ENCODE data around the gene PRMT5.

The PRMT5 gene

GRCh38 chr14:22896356-22896755 is 32.8 kb downstream of the PRMT5 start:
- no peak for DNase-seq

- no peak for DNase-seq
These were observed 33.8 kb downstream of the PRMT5 start for GRCh38 chr14:22895402-22895801.

GRCh38 chr14:22893706-22894105 is 35.5 kb downstream of the PRMT5 start:
- no peak for DNase-seq

- DNase-seq = no peak
These were observed 36.7 kb downstream of the PRMT5 start for GRCh38 chr14:22892488-22892887.

- no peak for DNase-seq
These were observed 38.8 kb downstream of the PRMT5 start for GRCh38 chr14:22890416-22890815.

- peak; percentile 38 for DNase-seq
These were observed 40.5 kb downstream of the PRMT5 start for GRCh38 chr14:22888662-22889061.

GRCh38 chr14:22887990-22888378 is 41.2 kb downstream of the PRMT5 start:
- DNase-seq = no peak

- DNase-seq = peak; percentile 76
These were observed 41.8 kb downstream of the PRMT5 start for GRCh38 chr14:22887260-22887989.

- DNase-seq = peak; percentile 87
These were observed 42.5 kb downstream of the PRMT5 start for GRCh38 chr14:22886500-22887259.

- DNase-seq = no peak
These were observed 43.2 kb downstream of the PRMT5 start for GRCh38 chr14:22885975-22886374.

- DNase-seq = no peak
These were observed 44.2 kb downstream of the PRMT5 start for GRCh38 chr14:22884738-22885523.

- DNase-seq = no peak
These were observed 45.0 kb downstream of the PRMT5 start for GRCh38 chr14:22884076-22884737.

GRCh38 chr14:22883173-22883976 is 45.8 kb downstream of the PRMT5 start, which contains the start of gene REM2:
Gene REM2, plus strand, starts transcription at chr14:22883222. Its CDS starts 66 bp downstream, at chr14:22883288.
- DNase-seq = no peak

- DNase-seq = peak; percentile 61
These were observed 46.5 kb downstream of the PRMT5 start for GRCh38 chr14:22882529-22883172.

- DNase-seq = no peak
These were observed 47.1 kb downstream of the PRMT5 start for GRCh38 chr14:22882064-22882463.

GRCh38 chr14:22878271-22879246 is 50.6 kb downstream of the PRMT5 start:
- DNase-seq = no peak

GRCh38 chr14:22877000-22877501 is 52.1 kb downstream of the PRMT5 start:
- DNase-seq = no peak

GRCh38 chr14:22875748-22876319 is 53.3 kb downstream of the PRMT5 start:
- no peak for DNase-seq

- DNase-seq = no peak
These were observed 54.0 kb downstream of the PRMT5 start for GRCh38 chr14:22875003-22875747.
